Stomach (tissue), 9 donors: Measurements from ENCODE around the gene SNAP91. TPM values are rescaled to one million over a fixed set of nuclear protein-coding genes. Genes with fewer than 3 reads are reported as not detected.
"Not testable (repeated sequence)": the region's sequence is repeated elsewhere in the genome, so short reads cannot be mapped to it uniquely, and the experiment has no call there.

Experiments used
- DNase-seq, 2 donors: peaks; one replicate each; pipeline versions ENCODE4 v3.0.0 to v3.0.0-alpha.2; 2013 to 2019
- H3K27ac ChIP-seq, 5 donors: fragments of 200-600 bp in 4 of 5; sonication (generic) in 4 of 5; one replicate each; pipeline ENCODE4 v1.5.1; 2013 to 2019; ENCODE audit warnings: mild to moderate bottlenecking in 1 of 5, moderate library complexity in 1 of 5
- H3K27me3 ChIP-seq, 3 donors: fragments of 200-600 bp; sonication (generic); one replicate each; pipeline ENCODE4 v1.5.1; 2017 to 2019; ENCODE audit warnings: mixed run types in 1 of 3
- H3K36me3 ChIP-seq, 4 donors: fragments of 200-600 bp; sonication (generic); 1 replicate in 3 of 4; 2 replicates in 1 of 4; pipeline ENCODE4 v1.5.1; 2016 to 2019
- H3K4me1 ChIP-seq, 4 donors: fragments of 200-600 bp; sonication (generic); one replicate each; pipeline ENCODE4 v1.5.1; 2016 to 2019
- H3K4me3 ChIP-seq, 4 donors: fragments of 200-600 bp; sonication (generic) in 3 of 4; one replicate each; pipeline ENCODE4 v1.5.1; 2016 to 2019; ENCODE audit warnings: mild to moderate bottlenecking in 1 of 4
- H3K9me3 ChIP-seq, 4 donors: fragments of 200-600 bp; sonication (generic); one replicate each; pipeline ENCODE4 v1.5.1; 2016 to 2019
- EP300 ChIP-seq: sonication (generic); formaldehyde crosslinking; IDR thresholded peaks from one replicate; pipeline ENCODE4 v1.6.1; 2017; ENCODE audit warnings: antibody characterized with exemption
- POLR2A ChIP-seq, 4 donors: fragments of 450-650 bp; IDR thresholded peaks; one replicate each; pipeline ENCODE4 v1.6.1; 2016; ENCODE audit warnings: antibody characterized with exemption in 4 of 4, control low read depth in 2 of 4, mild to moderate bottlenecking in 1 of 4, moderate library complexity in 1 of 4
- POLR2AphosphoS5 ChIP-seq, 3 donors: sonication (generic); formaldehyde crosslinking; IDR thresholded peaks; one replicate each; pipeline ENCODE4 v1.6.1; 2016; ENCODE audit warnings: antibody characterized with exemption in 3 of 3
- WGBS, 5 donors: extraction: QIAGEN DNeasy Blood & Tissue Kit in 3 of 5; methylation state at CpG; one replicate each; pipeline versions ENCODE4 v1.1.5 to v1.1.7; 2013 to 2018; 5-methylcytosine and 5-hydroxymethylcytosine counted together
- intact Hi-C: fragments of 100-400 bp; cut with DNase I; formaldehyde crosslinking; loops from one replicate; pipeline ENCODE4 v1.15.1; 2023; ENCODE audit warnings: low total_unique reads
- polyA plus RNA-seq, 3 donors: library from polyadenylated mRNA; stranded (reverse); fragments of 200-250 nt; gene quantifications; one replicate each; pipeline ENCODE4 v1.2.3, GENCODE V29; 2013
- total RNA-seq, 5 donors: library from RNA; depleted of rRNA; stranded (reverse); fragments of >200 nt; gene quantifications; one replicate each; pipeline versions ENCODE4 v1.1.0 to v1.2.3, GENCODE V29; 2014 to 2016
- TF ChIP-seq, protein P1 (sequence below), 7 experiments: fragments of 450-650 bp in 4 of 7; fragments of 200-600 bp in 3 of 7; sonication (generic) in 3 of 7; IDR thresholded peaks; one replicate each; pipeline ENCODE4 v1.5.1; 2016 to 2019; ENCODE audit warnings: antibody characterized with exemption in 7 of 7, control low read depth in 2 of 7, mild to moderate bottlenecking in 1 of 7
- donor health status: healthy with polysubstance abuse.
- donor health status: Bipolar disorder and iron deficiency.
- donor health status: healthy.

SNAP91 gene
- total and polyA plus RNA-seq, 8 donors, result 0.12 to 3.5 (median 0.41) TPM; not detected in 4

DNA sequence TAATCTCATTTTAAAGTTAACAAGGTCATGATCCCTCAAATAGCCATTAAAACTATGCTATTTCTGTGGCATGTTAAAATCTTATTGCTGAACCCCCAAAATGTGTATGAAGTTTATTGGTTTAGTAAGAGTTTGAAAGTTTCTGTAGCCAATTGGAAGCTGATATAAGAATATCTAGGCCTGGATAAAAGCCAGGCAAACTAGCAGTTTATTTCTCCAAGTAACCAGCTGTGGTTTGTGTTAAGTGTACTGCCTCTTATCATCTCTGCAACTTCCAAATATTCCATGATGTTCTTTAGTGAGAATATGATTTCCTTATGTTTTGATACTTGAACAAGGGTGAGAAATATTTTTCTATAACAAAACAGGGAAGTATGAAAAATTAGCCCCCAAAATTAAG is 119.8 kb downstream of the SNAP91 start:
- H3K27me3 ChIP-seq, result no peaks in the 10 kb centered on the region
- DNase-seq, result peak in 1 of 2 donors; percentile 27
- no peaks in the 10 kb centered on the region for H3K4me1 ChIP-seq
- no peak overlapping the region for H3K4me3 ChIP-seq
- intact Hi-C loops, result no loop called here
- H3K27ac ChIP-seq, result no peak overlapping the region
- TF ChIP-seq, protein P1, sequence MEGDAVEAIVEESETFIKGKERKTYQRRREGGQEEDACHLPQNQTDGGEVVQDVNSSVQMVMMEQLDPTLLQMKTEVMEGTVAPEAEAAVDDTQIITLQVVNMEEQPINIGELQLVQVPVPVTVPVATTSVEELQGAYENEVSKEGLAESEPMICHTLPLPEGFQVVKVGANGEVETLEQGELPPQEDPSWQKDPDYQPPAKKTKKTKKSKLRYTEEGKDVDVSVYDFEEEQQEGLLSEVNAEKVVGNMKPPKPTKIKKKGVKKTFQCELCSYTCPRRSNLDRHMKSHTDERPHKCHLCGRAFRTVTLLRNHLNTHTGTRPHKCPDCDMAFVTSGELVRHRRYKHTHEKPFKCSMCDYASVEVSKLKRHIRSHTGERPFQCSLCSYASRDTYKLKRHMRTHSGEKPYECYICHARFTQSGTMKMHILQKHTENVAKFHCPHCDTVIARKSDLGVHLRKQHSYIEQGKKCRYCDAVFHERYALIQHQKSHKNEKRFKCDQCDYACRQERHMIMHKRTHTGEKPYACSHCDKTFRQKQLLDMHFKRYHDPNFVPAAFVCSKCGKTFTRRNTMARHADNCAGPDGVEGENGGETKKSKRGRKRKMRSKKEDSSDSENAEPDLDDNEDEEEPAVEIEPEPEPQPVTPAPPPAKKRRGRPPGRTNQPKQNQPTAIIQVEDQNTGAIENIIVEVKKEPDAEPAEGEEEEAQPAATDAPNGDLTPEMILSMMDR (IDR thresholded peaks at IDR 0.05), result no peak
- TF ChIP-seq EP300 (no peak), POLR2A (IDR thresholded peaks at IDR 0.05) (no peak), POLR2AphosphoS5 (IDR thresholded peaks at IDR 0.05) (no peak)
- no peaks in the 10 kb centered on the region for H3K36me3 ChIP-seq
- no peaks in the 10 kb centered on the region for H3K9me3 ChIP-seq

DNA sequence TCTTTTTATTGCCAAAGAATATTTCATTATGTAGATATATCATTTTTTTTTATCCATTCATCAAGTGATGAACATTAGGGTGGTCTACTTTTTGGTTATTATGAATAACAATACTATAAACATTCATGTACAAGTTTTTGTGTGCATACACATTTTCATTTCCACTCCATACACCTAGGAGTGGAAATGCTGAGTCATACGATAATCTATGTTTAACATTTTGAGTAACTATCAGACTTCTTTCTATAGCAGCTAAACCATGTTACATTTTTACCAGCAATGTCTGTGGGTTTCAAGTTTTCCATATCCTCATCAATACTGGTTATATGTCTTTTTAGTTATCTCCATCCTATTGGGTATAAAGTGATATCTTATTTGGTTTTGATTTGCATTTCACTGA is 130.8 kb downstream of the SNAP91 start:
- intact Hi-C loops, result no loop called here
- Histone ChIP-seq H3K9me3 (no peaks in the 10 kb centered on the region), H3K36me3 (no peaks in the 10 kb centered on the region), H3K4me3 (no peak overlapping the region), H3K4me1 (no peaks in the 10 kb centered on the region), H3K27ac (no peak overlapping the region), H3K27me3 (no peaks in the 10 kb centered on the region)
- 68 to 86% (median 78%) methylated on average over 1 of the region's 1 CpG for WGBS, 5 donors
- no peak for DNase-seq
- TF ChIP-seq, protein P1 (IDR thresholded peaks at IDR 0.05), result no peak
- TF ChIP-seq POLR2A (IDR thresholded peaks at IDR 0.05) (no peak), EP300 (no peak), POLR2AphosphoS5 (IDR thresholded peaks at IDR 0.05) (no peak)

DNA sequence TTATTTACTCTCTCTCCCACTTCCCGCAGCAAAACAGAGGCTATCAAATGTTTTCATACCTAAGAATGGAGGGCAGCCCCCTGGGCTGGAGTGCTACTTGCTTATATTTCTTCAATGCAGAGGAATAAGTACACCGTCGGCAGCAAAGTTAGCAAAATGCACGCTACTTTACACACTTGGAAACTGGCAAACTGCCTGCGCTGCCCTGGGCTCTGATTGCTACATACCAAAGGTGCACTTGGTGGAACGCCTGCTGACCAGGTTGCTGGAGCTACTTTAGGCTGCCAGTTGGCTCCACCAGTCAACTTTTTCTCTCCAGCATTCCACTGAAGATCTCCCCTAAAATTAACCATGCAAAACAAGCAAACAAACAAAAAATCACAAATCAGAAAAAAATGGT is 134.1 kb downstream of the SNAP91 start:
- Histone ChIP-seq H3K4me1 (no peaks in the 10 kb centered on the region), H3K27me3 (no peaks in the 10 kb centered on the region), H3K36me3 (no peaks in the 10 kb centered on the region), H3K27ac (no peak overlapping the region), H3K9me3 (peaks cover 0 to 8% (median 0%) of the 10 kb centered on the region in 4 donors), H3K4me3 (no peak overlapping the region)
- TF ChIP-seq POLR2AphosphoS5 (IDR thresholded peaks at IDR 0.05) (no peak), EP300 (no peak), POLR2A (IDR thresholded peaks at IDR 0.05) (no peak)
- TF ChIP-seq, protein P1 (IDR thresholded peaks at IDR 0.05), result no peak
- 60 to 78% (median 72%) methylated on average over 6 of the region's 6 CpGs for WGBS, 5 donors
- intact Hi-C loops, result no loop called here
- DNase-seq, result no peak

DNA sequence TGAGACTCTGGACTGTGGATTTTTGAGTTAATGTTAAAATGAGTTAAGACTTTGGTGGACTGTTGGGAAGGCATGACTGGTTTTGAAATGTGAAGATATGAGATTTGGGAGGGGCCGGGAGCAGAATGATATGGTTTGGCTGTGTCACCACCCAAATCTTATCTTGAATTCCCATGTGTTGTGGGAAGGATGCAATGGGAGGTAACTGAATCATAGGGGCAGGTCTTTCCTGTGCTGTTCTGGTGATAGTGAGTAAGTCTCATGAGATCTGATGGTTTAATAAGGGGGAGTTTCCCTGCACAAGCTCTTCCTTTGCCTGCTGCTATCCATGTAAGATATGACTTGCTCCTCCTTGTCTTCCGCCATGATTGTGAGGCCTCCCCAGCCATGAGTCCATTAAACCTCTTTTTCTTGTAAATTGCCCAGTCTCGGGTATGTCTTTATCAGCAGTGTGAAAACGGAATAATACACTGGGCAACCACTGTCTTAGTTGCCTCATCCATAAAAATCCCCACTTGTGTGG is 137.2 kb downstream of the SNAP91 start:
- H3K4me3 ChIP-seq, H3K4me1 ChIP-seq, H3K27ac ChIP-seq, DNase-seq, H3K36me3 ChIP-seq, H3K27me3 ChIP-seq, intact Hi-C loops, H3K9me3 ChIP-seq: not testable (repeated sequence)
- WGBS, 5 donors, result 77 to 91% (median 82%) methylated on average over 4 of the region's 4 CpGs

DNA sequence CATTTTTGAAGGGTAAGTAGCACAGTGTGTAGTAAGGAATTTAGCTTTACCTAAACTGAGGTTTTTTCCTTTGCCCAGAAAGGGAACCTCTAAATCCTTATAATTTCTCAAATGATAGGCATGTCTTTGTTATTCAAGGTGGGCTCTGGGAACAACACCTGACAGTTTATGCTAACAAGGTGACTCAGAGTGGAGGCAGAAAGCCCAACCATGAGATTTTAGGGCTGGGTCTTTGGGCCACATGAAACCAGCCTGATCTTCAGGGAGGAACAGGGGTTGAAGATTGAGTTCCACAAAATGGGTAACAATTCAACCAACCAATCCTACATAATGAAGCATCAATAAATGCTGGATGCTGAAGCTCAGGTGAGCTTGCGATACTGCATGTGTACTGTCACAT is 149.9 kb downstream of the SNAP91 start:
- TF ChIP-seq EP300 (no peak), POLR2AphosphoS5 (IDR thresholded peaks at IDR 0.05) (no peak), POLR2A (IDR thresholded peaks at IDR 0.05) (no peak)
- TF ChIP-seq, protein P1 (IDR thresholded peaks at IDR 0.05), result no peak
- H3K4me1 ChIP-seq, result no peaks in the 10 kb centered on the region
- no peaks in the 10 kb centered on the region for H3K27me3 ChIP-seq
- H3K36me3 ChIP-seq, result peaks cover 0 to 4% (median 0%) of the 10 kb centered on the region in 4 donors
- intact Hi-C loops, result no loop called here
- WGBS, 5 donors, result 94 to 100% (median 100%) methylated on average over 1 of the region's 1 CpG
- H3K4me3 ChIP-seq, result no peak overlapping the region
- H3K9me3 ChIP-seq, result peaks cover 0 to 4% (median 0%) of the 10 kb centered on the region in 4 donors
- no peak for DNase-seq
- no peak overlapping the region for H3K27ac ChIP-seq
